GM13977 (cell line): Measurements from ENCODE around the gene SLBP.

Experiments used
- DNase-seq: peaks from one replicate; pipeline ENCODE4 v3.0.0; 2012; ENCODE audit warnings: low spot score
- CTCF ChIP-seq: IDR thresholded peaks from 2 replicates; pipeline ENCODE4 v1.5.1; 2012; ENCODE audit warnings: mild to moderate bottlenecking, control low read depth; ENCODE audit not compliant: insufficient read depth; ENCODE audit errors: extremely low read depth, missing control alignments
- in situ Hi-C: fragments of 300-500 bp; cut with MboI; formaldehyde crosslinking; loops from one replicate; pipeline ENCODE4 v1.12.0; 2022; ENCODE audit warnings: low sequenced_read_pairs, low pct_unique_long_range_greater_than_20kb, mixed read lengths, inconsistent platforms; ENCODE audit not compliant: unreplicated experiment

The SLBP gene

GRCh38 chr4:1656986-1657385 is 55.1 kb downstream of the SLBP start:
- DNase-seq = no peak
- in situ Hi-C loops = no loop called here
- no peak for TF ChIP-seq CTCF

GRCh38 chr4:1656132-1656531 is 56.0 kb downstream of the SLBP start:
- TF ChIP-seq CTCF = no peak
- in situ Hi-C loops = no loop called here
- no peak for DNase-seq

- in situ Hi-C loops = no loop called here
- no peak for DNase-seq
- no peak for TF ChIP-seq CTCF
Observed at GRCh38 chr4:1655676-1656075, 56.4 kb downstream of the SLBP start.

- no peak for DNase-seq
- in situ Hi-C loops = no loop called here
- TF ChIP-seq CTCF = no peak
Observed at GRCh38 chr4:1655081-1655480, 57.0 kb downstream of the SLBP start.

GRCh38 chr4:1654216-1654955 is 57.7 kb downstream of the SLBP start:
- TF ChIP-seq CTCF = no peak
- in situ Hi-C loops = no loop called here
- DNase-seq = no peak

GRCh38 chr4:1653776-1654175 is 58.3 kb downstream of the SLBP start:
- no peak for TF ChIP-seq CTCF
- in situ Hi-C loops = no loop called here
- DNase-seq = no peak

- DNase-seq = no peak
- TF ChIP-seq CTCF = no peak
- in situ Hi-C loops = no loop called here
Observed at GRCh38 chr4:1652088-1652487, 60.0 kb downstream of the SLBP start.
